ENCODE data around the gene HAUS6. TPM values are rescaled to one million over a fixed set of nuclear protein-coding genes. Genes with fewer than 3 reads are reported as not detected.
"Not testable (repeated sequence)": the region's sequence is repeated elsewhere in the genome, so short reads cannot be mapped to it uniquely, and the experiment has no call there.

Gene HAUS6
- total RNA-seq, 1 experiment from 2014 or later: 15.8 TPM

DNA sequence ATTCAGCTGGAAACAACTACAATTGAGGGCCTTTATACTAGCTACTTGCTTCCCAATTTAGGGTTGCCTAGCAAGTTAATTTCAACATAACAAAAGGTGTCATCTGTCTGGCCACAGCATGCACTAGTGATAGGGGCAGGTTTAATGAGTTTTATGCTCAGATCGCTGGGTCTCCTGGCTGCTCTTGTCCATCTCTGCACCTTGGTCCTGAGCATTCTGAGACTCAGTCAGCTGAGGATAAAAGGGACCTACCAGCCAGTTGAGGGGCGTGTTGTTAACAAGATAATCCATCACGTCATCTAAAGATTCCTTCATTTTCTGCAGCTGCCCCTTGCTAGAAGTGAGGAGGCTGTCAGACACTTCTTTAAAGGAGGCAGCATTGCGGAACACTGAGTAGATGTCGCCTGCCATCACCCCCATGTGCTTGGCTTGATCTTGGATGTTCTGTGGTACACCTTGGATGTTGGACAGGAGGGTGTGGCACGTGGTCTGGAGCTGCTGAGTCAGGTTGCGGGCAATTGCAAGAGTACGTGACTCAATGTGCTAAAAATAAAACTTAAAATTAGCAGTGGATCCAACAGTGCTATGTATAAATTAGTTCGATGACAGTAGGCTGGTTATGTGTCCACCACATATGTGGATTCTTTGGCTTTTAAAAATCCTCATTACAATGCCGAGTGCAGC, 13.5 kb upstream of the HAUS6 start:
- intact Hi-C loops (cut with micrococcal nuclease): loop anchor here (5.0 kb wide), 1 partner anchor 46 kb away; no protein-coding TSS in a partner anchor
- TF ChIP-seq, protein P1, sequence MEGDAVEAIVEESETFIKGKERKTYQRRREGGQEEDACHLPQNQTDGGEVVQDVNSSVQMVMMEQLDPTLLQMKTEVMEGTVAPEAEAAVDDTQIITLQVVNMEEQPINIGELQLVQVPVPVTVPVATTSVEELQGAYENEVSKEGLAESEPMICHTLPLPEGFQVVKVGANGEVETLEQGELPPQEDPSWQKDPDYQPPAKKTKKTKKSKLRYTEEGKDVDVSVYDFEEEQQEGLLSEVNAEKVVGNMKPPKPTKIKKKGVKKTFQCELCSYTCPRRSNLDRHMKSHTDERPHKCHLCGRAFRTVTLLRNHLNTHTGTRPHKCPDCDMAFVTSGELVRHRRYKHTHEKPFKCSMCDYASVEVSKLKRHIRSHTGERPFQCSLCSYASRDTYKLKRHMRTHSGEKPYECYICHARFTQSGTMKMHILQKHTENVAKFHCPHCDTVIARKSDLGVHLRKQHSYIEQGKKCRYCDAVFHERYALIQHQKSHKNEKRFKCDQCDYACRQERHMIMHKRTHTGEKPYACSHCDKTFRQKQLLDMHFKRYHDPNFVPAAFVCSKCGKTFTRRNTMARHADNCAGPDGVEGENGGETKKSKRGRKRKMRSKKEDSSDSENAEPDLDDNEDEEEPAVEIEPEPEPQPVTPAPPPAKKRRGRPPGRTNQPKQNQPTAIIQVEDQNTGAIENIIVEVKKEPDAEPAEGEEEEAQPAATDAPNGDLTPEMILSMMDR (IDR thresholded peaks at IDR 0.05; ENCODE audit: unreplicated experiment): no peak
- Mint-ChIP-seq H3K4me3 (ENCODE audit: unreplicated experiment) (peak overlapping the region; percentile 16), H3K4me1 (ENCODE audit: insufficient read depth, unreplicated experiment) (peaks cover 18% of the 10 kb centered on the region), H3K9me3 (ENCODE audit: unreplicated experiment) (no peaks in the 10 kb centered on the region), H3K27me3 (ENCODE audit: insufficient read depth, unreplicated experiment) (no peaks in the 10 kb centered on the region), H3K36me3 (ENCODE audit: insufficient read depth, unreplicated experiment) (peaks cover 3% of the 10 kb centered on the region), H3K27ac (ENCODE audit: low read depth, unreplicated experiment) (no peak overlapping the region)
- BruUV-seq (replicated peaks): TSS peak; percentile 69
- POLR2A ChIA-PET: interaction anchor here (0.6 to 2.3 kb wide), 10 partner anchors 11 to 232 kb away, joined by 3 to 15 read pairs (median 5); partner anchors contain the start of genes DENND4C and RRAGA
- peak; percentile 82 for DNase-seq (ENCODE audit: unreplicated experiment)
- CTCF ChIA-PET: interaction anchor here (2.0 kb wide), 1 partner anchor 18 kb away, joined by 7 read pairs; no protein-coding TSS in a partner anchor

DNA sequence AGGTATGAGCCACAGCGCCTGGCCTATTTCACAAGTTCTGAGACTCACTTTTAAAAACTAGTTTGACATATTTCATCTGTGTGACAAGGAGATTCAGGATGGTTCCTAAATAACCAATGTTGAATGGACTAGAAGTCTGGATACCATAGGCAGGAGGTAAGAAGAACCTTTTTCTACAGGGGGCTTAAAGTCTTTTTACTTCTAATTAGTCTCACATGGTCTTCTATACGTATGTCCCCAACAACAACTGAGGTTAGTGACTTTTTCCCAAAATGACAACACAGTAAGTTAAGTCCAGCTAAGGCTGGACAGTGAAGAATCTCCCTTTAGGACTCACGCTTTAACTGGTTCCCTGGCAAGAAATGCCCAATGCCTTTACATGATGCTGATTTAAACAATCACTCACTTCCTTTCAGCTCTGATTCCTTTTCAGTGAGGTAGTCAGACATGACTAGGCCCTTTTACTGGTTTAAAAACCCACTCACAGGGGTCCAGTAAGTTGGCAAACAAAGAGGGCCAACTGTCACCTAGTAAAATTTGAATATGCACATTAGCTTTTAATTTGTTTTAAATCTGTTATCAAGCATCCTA, 12.1 kb upstream of the HAUS6 start:
- TF ChIP-seq, protein P1 (IDR thresholded peaks at IDR 0.05; ENCODE audit: unreplicated experiment): no peak
- BruUV-seq (replicated peaks): no TSS peak
- H3K36me3 Mint-ChIP-seq (ENCODE audit: insufficient read depth, unreplicated experiment): peaks cover 6% of the 10 kb centered on the region

DNA sequence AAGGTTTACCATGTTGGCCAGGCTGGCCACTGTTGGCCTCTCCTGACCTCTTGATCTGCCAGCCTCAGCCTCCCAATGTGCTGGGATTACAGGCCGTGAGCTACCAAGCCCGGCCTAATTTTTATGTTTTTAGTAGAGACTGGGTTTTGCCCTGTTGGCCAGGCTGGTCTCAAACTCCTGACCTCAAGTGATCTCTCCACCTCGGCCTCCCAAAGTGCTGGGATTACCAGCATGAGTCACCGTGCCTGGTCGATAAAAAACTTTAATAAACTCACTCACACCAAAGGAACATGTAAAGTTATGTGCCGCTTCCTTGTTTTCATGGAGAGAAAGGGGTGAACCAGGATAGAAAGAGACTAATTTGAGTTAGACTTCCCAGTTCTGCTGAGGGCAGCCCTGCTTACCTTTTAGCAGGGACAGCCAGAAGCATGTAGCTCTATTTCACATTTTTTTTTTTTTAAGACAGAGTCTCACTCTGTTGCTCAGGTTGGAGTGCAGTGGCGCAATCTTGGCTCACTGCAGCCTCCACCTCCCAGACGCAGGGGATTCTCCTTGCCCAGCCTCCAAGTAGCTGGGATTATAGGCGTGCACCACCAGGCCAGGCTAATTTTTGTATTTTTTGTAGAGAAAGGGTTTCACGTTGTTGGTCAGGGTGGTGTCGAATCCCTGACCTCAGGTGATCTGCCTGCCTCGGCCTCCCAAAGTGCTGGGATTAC, 11.4 kb upstream of the HAUS6 start:
- CTCF ChIA-PET: interaction anchor here (0.7 to 1.2 kb wide), 3 partner anchors 60 to 304 kb away, joined by 3 read pairs; no protein-coding TSS in a partner anchor
- no TSS peak for BruUV-seq (replicated peaks)

More for the DNA sequence above, 12.1 kb upstream of the HAUS6 start:
- intact Hi-C loops (cut with micrococcal nuclease): loop anchor here (5.0 kb wide), 1 partner anchor 48 kb away; no protein-coding TSS in a partner anchor
- Mint-ChIP-seq H3K9me3 (ENCODE audit: unreplicated experiment) (no peaks in the 10 kb centered on the region), H3K4me3 (ENCODE audit: unreplicated experiment) (no peak overlapping the region), H3K27ac (ENCODE audit: low read depth, unreplicated experiment) (no peak overlapping the region), H3K27me3 (ENCODE audit: insufficient read depth, unreplicated experiment) (no peaks in the 10 kb centered on the region), H3K4me1 (ENCODE audit: insufficient read depth, unreplicated experiment) (peaks cover 18% of the 10 kb centered on the region)
- no peak for DNase-seq (ENCODE audit: unreplicated experiment)
- CTCF ChIA-PET: interaction anchor here (2.0 kb wide), 1 partner anchor 19 kb away, joined by 7 read pairs; no protein-coding TSS in a partner anchor
- POLR2A ChIA-PET: interaction anchor here (0.6 to 2.3 kb wide), 4 partner anchors 17 to 116 kb away, joined by 3 to 15 read pairs (median 4); partner anchors contain the start of gene DENND4C

GRCh38 chr9:19113064-19113611, 10.4 kb upstream of the HAUS6 start:
- ChIA-PET CTCF (interaction anchor here (0.6 to 1.2 kb wide), 10 partner anchors 11 to 1313 kb away, joined by 3 to 7 read pairs (median 3); partner anchors contain the start of gene RRAGA), POLR2A (interaction anchor here (0.6 to 0.9 kb wide), 3 partner anchors 8 to 760 kb away, joined by 3 to 5 read pairs (median 3); no protein-coding TSS in a partner anchor)
- H3K27ac Mint-ChIP-seq (ENCODE audit: low read depth, unreplicated experiment); H3K27me3 Mint-ChIP-seq (ENCODE audit: insufficient read depth, unreplicated experiment); H3K9me3 Mint-ChIP-seq (ENCODE audit: unreplicated experiment); H3K36me3 Mint-ChIP-seq (ENCODE audit: insufficient read depth, unreplicated experiment); DNase-seq (ENCODE audit: unreplicated experiment); intact Hi-C loops (cut with micrococcal nuclease); H3K4me3 Mint-ChIP-seq (ENCODE audit: unreplicated experiment); BruUV-seq (replicated peaks): not testable (repeated sequence)
- H3K4me1 Mint-ChIP-seq (ENCODE audit: insufficient read depth, unreplicated experiment): peaks cover 18% of the 10 kb centered on the region

More for the DNA sequence above, 11.4 kb upstream of the HAUS6 start:
- Mint-ChIP-seq H3K4me3 (ENCODE audit: unreplicated experiment) (no peak overlapping the region), H3K9me3 (ENCODE audit: unreplicated experiment) (no peaks in the 10 kb centered on the region), H3K4me1 (ENCODE audit: insufficient read depth, unreplicated experiment) (peaks cover 18% of the 10 kb centered on the region), H3K27ac (ENCODE audit: low read depth, unreplicated experiment) (no peak overlapping the region), H3K27me3 (ENCODE audit: insufficient read depth, unreplicated experiment) (no peaks in the 10 kb centered on the region), H3K36me3 (ENCODE audit: insufficient read depth, unreplicated experiment) (peaks cover 6% of the 10 kb centered on the region)
- intact Hi-C loops (cut with micrococcal nuclease): no loop called here
- DNase-seq (ENCODE audit: unreplicated experiment): no peak
- POLR2A ChIA-PET: interaction anchor here (0.9 to 1.2 kb wide), 3 partner anchors 9 to 117 kb away, joined by 3 to 5 read pairs (median 3); partner anchors contain the start of gene DENND4C
- TF ChIP-seq, protein P1 (IDR thresholded peaks at IDR 0.05; ENCODE audit: unreplicated experiment): no peak

Data from MCF 10A (cell line).